ENCODE data around the gene POU5F1.
"Not testable (repeated sequence)": the region's sequence is repeated elsewhere in the genome, so short reads cannot be mapped to it uniquely, and the experiment has no call there.

Gene POU5F1

DNA sequence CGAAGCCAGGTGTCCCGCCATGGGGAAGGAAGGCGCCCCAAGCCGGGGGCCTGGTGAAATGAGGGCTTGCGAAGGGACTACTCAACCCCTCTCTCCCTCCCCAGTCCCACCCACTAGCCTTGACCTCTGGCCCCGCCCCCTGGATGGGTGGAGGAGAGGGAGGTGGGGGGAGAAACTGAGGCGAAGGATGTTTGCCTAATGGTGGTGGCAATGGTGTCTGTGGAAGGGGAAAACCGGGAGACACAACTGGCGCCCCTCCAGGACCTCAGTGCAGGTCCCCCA, at the start of gene POU5F1:
TSS of gene POU5F1 (minus strand) at position 83 of the 282 bp plus-strand sequence. CDS start at position 21, 62 bp downstream.
- DNase-seq (ENCODE audit: low spot score), result no peak

DNA sequence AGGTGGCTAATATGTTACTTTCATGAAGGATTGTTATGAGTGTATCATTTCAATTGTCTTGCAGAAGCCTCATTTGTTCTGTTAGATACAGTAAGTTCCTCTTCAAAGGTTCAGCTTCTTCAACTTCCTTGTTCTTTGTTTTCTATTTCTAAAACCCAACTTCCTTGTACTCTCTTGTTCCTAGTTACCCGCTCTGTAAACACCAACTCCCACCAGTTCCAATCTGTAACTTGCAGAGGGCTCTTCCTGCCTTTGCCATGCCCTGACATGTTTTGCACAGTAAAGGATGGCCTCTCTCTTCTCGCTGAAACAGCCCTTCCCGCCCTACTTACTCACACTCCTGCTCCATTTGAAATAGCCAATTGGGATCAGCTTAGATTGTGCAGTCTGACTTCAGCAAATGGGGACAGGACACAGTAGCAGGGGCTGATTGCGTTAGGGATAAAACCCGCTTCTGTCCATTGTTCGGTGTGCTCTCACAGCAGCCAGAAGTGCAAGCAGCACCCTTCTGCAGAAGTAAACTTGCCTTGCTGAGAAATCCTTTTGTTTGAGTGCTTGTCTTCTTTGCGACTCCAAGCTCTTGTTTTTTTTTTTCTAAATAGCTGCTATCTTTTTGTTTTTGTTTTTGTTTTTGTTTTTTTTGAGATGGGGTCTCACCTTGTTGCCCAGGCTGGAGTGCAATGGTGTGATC, 45.9 kb upstream of the POU5F1 start:
- DNase-seq (ENCODE audit: low spot score), result peak; percentile 21

DNA sequence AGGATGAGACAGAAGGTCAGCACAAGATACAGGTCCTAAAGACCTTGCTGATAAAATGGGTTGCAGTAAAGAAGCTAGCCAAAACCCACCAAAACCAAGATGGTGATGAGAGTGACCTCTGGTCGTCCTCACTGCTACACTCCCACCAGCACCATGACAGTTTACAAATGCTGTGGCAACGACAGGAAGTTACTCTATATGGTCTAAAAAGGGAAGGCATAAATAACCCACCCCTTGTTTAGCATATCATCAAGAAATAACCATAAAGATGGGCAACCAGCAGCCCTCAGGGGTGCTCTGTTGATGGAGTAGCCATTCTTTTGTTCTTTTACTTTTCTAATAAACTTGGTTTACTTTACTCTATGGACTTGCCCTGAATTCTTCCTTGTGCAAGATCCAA, 44.7 kb upstream of the POU5F1 start:
- DNase-seq (ENCODE audit: low spot score), result not testable (repeated sequence)

DNA sequence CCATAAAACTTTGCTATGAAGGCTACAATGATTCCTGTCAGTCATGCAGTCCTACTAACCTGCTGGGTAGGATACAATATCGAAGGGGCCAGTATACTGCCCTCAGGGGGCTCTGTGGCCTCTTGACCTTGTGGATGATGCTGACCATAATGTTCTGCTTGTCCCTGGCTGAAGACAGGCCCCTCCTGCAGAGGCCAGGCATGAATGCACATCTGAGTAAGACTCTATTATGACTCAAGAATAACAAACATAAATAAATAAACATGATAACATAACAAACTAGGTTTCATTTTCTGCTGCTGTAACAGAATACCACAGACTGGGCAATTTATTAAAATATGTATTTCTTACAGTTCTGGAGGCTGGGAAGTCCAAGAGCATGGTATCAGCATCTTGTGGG, 44.0 kb upstream of the POU5F1 start:
- DNase-seq (ENCODE audit: low spot score), result no peak

DNA sequence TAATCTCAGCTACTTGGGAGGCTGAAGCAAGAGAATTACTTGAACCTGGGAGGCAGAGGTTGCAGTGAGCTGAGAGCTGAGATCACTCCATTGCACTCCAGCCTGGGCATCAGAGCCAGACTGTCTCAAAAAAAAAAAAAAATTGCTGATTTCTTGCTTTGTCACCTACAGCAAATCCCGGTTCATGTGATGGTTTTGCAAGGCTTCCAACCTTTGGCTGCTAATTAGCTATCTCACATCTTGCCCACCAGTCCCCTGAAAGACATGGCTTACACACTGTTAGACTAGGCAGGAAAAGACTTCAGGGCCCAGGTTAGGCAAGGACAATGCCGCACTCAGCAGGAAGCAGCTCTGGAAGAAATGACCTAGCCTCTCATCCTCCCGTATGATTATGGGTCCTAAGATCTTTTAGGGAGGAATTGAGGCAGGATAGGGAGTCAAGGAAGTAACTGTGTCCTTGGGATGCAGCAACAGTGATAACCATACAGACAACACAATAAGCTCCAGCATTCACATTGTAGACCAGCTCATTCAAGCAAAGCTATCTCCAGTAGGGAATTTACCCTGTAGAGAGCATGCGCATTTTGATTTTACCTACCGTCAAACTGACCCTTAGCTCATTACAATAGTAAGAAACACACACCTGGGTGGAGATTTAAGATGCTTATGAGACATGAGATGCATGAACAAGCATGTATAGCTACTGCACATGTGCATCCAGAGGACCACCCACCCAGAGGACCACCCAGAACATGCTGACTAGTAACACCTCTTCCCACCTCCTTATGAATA, 40.5 kb upstream of the POU5F1 start:
- no peak for DNase-seq (ENCODE audit: low spot score)

DNA sequence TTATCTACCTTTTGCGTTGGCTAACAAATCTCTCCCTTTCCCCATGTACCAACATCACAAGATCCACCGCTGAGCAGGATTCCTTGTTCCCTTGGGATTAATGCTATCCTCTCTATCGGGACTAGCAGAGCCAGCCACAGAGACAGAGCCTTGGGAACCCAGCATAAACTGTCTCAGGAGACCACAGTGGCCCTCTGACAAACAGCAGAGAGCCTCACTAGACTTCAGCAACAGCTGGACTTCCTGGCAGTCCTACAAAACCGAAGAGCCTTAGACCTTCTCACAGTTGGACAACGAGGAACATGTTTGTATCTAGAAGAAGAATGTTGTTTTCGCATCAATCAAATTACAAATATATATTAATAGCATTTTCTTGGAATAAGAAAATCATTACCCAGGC, 39.6 kb upstream of the POU5F1 start:
- DNase-seq (ENCODE audit: low spot score), result no peak

DNA sequence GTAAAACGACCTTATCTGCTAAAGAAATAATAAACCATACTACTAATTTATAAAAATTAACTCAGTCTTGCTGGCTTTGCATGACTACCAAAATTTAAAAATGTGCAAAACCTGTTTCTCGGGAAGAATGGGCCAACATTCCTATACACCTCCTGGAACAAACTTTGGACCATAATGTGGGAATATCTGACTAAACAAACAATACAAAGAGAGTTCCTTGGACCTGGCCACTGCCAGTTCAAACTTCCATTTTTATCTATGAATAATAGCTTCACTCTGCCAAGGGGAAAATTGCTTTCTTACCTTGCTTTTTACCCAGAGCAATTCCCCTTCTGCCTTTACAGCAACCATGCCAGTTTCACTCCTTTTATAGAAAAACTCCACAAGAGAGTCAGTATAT, 38.7 kb upstream of the POU5F1 start:
- DNase-seq (ENCODE audit: low spot score), result no peak

DNA sequence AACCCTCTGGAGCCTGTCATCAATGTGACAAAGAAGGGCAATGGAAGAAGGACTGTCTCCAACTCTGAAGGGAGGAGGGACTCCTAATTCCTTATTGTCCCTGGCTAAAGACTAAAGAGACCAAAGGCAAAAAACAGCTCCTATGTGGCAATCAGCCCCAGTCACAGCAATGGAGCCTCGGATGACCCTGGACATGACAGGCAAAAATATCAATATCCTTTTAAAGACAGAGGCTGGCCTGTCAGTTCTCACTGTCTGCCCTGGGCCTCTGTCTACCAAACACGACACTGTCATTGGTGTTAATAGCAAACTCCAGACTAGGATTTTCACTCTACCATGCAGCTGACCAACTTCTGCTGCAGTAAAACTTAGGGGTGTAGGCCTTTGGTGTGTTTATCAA, 38.0 kb upstream of the POU5F1 start:
- no peak for DNase-seq (ENCODE audit: low spot score)

DNA sequence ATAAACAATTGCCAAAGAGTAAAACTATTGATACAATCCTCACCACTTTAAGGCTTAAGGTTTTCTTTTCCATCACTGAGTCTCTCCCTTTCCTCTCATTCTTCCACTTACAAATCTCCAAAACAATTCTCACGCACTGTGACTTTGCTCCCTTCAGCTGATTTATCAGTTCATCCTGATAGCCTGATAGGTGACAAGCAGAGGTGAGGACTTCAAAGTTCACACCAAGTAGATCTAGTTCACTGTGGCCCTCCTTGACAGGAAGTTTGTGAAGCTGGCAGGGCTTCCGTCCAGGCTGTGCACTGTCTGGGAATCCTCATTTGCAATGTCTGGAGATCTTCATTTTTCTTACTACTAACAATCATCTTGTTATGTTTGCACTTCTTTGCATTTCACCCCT, 35.2 kb upstream of the POU5F1 start:
- DNase-seq (ENCODE audit: low spot score), result no peak

DNA sequence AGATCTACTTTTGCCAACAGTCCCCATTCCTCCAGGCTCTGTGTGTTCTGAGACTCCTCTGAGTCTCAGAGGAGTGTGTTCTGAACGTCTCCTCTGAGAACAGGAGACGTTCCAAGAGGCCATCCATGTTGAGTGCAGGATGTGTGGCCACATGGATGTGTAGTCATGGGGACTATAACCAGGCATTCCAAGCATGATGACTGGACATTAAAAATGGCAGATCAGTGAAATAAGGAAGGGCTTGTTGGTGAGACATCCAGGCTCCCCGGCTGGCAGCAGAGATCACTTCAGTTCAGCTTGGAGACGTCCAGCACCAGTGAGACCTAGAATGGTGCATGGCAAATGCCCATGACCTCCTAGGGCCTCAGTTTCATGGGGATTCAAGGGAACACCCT, 34.3 kb upstream of the POU5F1 start:
- no peak for DNase-seq (ENCODE audit: low spot score)

DNA sequence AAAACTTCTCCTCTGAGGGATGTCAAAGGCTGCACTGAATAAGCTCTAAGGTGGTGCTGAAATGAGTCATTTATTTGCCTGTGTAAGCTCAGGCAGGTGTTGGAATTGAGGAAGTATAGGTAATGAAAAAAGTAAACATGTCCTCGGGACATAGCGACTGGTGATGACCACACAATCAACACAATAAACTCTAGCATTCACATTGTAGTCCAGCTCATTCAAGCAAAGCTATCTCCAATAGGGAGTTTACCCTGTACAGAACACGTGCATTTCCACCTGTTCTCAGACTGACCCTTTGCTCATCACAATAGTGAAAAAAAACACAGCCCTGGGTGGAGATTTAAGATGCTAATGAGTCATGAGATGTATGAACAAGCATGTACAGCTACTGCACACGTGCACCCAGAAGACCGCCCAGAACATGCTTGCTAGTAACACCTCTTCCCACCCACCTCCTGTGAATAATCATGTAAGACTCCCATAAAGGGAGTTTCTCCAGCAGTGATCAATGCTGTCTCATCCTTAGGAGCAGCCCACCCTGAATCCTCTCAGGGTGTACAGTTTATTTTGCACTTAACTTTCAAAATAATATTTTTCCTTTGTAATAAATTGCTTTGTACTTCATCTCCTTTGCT, 33.0 kb upstream of the POU5F1 start:
- peak; percentile 86 for DNase-seq (ENCODE audit: low spot score)

DNA sequence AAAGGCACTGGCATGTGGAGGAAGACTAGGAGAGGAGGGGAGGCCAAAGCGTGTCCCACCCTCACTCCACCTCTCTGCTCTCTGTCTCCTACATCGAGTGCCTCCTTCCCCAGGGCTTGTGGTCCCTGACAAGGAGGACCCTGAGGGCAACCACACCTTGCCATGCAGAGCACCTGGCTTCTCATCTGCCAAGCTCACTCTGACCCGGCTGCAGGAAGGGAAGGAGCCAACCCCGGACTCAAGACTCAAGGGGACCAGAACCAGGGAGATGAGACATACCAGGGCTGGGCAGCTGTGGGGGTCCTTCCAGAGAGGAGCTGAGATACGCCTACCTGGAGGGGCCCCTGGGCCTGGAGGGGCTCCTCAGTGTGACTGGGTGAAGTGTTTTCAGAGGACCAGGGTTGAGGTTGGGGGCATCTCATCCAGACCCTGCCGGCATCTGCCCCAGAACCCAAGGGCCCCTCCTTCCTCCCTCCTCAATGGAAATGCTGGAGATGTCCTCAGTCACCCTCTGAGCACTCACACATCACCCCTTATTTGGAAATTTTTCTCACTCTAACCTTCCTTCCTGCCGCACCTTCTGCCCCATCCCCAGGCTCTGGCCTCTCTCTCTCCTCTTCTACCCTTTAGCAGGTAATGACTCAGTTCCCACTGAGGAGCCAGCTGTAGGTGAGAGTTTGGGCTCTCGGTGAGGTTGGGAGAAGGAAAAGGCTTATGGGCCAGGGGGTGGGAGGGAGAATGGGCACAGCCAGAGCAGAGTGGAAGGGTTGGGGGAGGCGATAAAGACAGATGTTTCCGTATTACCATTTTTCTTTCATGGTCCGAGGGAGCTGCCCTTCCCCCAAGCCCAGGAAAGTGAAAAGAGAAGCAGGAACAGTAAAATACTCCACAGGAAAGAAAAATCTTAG, 32.0 kb upstream of the POU5F1 start:
- peak; percentile 36 for DNase-seq (ENCODE audit: low spot score)

DNA sequence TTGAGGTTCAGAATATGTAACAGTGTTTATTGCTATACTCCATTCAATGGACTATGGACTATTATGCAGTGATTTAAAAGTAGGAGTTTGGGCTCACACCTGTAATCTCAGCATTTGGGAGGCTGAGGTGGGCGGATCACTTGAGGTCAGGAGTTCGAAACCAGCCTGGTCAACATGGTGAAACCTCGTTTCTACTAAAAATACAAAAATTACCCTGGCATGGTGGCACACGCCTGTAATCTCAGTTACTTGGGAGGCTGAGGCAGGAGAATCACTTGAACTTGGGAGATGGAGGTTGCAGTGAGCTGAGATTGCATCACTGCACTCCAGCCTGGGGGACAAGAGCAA, 28.6 kb upstream of the POU5F1 start:
- DNase-seq (ENCODE audit: low spot score), result not testable (repeated sequence)

DNA sequence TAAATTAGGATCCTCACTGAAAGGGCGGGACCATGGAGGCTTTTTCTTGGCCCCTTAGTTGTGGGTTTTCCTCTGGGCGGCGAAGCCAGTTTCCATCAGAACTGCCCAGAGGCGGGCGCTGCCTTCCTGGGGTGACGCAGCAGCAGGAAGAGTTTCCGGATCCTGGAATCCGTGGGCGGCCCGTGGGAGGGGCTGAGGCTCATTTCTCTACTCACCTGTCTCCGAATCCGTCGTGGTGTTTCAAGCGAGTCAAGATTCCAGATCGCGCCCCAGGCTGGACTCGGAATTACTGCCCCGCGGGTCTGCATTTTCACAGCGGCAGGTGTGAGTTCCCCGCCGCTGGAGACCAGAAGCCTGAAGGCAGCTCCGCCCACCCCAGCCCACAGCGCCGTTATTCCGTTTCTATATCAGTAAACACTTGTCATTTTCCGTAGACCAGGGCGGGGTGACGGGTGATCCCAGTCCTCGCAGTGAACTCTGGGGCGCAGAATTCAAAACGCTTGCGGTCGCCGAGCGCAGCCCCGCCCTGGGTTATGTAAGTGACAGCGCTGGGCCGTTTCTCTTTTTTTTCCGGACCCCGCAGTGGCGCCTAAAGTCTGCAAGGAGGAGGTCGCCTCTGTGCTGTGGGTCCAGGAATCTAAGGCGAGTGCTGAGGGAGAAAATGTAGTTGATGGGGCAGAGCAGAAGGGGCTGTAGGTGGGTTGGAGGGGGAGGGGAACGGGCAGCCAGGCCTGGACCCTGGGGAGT, 27.2 kb upstream of the POU5F1 start:
- peak; percentile 87 for DNase-seq (ENCODE audit: low spot score)

DNA sequence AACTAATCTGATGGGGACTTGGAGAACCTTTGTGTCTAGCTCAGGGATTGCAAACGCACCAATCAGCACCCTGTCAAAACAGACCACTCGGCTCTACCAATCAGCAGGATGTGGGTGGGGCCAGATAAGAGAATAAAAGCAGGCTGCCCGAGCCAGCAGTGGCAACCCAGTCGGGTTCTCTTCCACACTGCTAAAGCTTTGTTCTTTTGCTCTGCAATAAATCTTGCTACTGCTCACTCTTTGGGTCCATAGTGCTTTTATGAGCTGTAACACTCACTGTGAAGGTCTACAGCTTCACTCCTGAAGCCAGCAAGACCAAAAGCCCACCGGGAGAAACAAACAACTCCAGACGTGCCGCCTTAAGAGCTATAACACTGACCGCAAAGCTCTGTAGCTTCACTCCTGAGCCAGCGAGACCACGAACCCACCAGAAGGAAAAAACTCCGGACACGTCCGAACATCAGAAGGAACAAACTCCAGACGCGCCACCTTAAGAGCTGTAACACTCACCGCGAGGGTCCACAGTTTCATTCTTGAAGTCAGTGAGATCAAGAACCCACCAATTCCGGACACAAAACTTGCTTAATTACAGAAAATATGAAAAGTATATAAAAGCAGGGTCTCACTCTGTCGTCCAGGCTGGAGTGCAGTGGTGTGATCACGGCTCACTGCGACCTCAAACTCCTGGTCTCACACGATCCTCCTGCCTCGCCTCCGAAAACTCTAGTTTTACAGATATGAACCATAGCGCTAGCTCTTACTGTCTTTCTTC, 26.0 kb upstream of the POU5F1 start:
- not testable (repeated sequence) for DNase-seq (ENCODE audit: low spot score)

DNA sequence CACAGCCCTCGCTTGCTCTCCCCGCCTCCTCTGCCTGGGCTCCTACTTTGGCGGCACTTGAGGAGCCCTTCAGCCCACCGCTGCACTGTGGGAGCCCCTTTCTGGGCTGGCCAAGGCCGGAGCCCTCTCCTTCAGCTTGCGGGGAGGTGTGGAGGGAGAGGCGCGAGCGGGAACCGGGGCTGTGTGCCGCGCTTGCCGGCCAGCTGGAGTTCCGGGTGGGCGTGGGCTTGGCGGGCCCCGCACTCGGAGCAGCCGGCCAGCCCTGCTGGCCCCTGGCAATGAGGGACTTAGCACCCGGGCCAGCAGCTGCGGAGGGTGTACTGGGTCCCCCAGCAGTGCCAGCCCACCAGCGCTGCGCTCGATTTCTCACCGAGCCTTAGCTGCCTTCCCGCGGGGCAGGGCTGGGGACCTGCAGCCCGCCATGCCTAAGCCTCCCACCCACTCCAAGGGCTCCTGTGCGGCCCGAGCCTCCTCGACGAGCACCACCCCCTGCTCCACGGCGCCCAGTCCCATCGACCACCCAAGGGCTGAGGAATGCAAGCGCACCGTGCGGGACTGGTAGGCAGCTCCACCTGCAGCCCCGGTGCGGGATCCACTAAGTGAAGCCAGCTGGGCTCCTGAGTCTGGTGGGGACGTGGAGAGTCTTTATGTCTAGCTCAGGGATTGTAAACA, 25.0 kb upstream of the POU5F1 start:
- not testable (repeated sequence) for DNase-seq (ENCODE audit: low spot score)

DNA sequence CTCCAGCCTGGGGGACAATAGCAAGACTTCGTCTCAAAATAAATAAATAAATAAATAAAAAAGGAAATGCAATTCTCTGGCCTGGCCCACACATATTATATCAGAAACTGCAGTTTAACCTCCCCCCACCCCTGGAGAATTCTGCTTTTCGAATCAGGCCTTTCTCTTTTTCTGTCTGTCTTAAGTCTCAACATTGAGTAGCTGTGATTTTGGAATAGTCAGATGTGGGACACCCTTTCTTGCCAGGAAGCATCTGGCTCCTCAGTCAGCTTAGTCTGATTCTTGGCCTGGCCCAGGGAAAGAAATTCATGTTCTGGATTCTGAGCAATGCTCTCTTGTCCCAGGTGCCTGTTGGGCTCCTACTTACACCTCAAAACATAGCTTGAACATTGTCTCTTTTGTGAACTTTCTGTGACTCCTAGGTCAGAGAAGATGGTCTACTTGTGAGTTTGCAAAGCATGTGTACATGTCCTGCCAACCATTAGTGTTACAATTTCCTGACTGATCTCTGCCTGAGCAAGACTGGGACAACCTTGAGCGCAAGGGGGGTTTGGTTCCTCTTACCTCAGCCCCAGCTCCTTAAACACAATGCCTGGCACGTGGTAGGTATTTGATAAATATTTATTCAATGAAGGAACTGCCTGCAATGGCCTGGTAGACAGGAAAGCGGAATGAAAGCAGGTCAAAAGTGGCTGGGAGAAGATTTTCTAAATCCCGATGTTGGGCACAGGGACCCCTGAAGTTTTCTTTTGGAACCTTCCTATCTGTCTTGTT, 23.8 kb upstream of the POU5F1 start:
- no peak for DNase-seq (ENCODE audit: low spot score)

DNA sequence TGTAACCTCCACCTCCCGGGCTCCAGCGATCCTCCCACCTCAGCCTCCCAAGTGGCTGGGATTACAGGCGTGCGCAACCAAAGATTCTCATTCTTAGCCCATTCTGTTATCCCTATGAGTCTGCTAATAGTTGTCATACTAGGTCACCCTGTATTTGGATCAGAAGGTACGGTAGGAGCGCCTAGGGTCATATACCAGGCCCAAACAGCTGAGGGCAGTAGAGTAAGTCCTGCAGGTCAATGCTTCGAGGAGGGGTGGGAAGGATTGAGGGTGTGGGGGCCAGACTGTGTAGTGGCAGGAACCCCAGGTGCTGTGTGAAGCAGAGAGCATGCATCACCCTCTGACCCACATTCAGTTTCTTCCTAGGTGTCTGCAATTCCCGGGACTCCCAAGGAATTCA, 22.7 kb upstream of the POU5F1 start:
- DNase-seq (ENCODE audit: low spot score), result no peak

DNA sequence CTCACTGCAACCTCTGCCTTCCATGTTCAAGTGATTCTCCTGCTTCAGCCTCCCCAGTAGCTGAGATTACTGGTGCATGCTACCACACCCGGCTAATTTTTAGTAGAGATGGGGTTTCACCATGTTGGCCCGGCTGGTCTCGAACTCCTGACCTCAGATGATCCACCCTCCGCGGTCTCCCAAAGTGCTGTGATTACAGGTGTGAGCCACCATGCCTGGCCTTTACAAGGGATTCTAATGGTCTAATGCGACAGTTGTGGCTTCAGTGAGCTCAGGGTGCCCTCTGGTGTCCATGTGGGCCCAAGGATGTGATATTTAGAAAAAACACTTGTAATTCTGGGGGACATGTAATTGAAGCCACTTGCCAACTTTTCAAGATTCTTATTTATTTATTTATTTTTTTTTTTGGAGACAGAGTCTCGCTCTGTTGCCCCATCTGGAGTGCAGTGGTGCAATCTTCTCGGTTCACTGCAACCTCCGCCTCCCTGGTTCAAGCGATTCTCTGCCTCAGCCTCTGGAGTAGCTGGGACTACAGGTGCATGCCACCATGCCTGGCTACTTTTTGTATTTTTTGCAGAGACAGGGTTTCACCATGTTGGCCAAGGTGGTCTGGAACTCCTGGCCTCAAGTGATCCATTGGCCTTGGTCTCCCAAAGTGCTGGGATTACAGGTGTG, 22.1 kb upstream of the POU5F1 start:
- DNase-seq (ENCODE audit: low spot score), result peak; percentile 79
